ENCODE measurements around the gene EPS8L3. TPM values are rescaled to one million over a fixed set of nuclear protein-coding genes. Genes with fewer than 3 reads are reported as not detected.
A peak's percentile ranks its signal among the peaks of the same experiment; 100 is the strongest.
"Not testable (repeated sequence)": the region's sequence is repeated elsewhere in the genome, so short reads cannot be mapped to it uniquely, and the experiment has no call there.

The EPS8L3 gene
- total RNA-seq = not detected
- long read RNA-seq = 0 reads

GRCh38 chr1:109763646-109764415 lies at the start of gene EPS8L3:
Gene EPS8L3 (minus strand): TSS chr1:109763923. CDS start chr1:109761749, 2,174 bp downstream.
- no peak for ATAC-seq
- intact Hi-C loops (cut with DNase I) = no loop called here
- DNase-seq (ENCODE audit: missing footprints) = peak; percentile 26

GRCh38 chr1:109812691-109813393 lies 49.1 kb upstream of the EPS8L3 start:
- intact Hi-C loops (cut with DNase I) = no loop called here
- DNase-seq (ENCODE audit: missing footprints) = no peak
- ATAC-seq = no peak

GRCh38 chr1:109808703-109809102 lies 45.0 kb upstream of the EPS8L3 start:
- intact Hi-C loops (cut with DNase I) = no loop called here
- DNase-seq (ENCODE audit: missing footprints) = no peak
- no peak for ATAC-seq

GRCh38 chr1:109807822-109808680 lies 44.3 kb upstream of the EPS8L3 start:
- no peak for ATAC-seq
- no peak for DNase-seq (ENCODE audit: missing footprints)
- intact Hi-C loops (cut with DNase I) = no loop called here

GRCh38 chr1:109807402-109807801 lies 43.7 kb upstream of the EPS8L3 start:
- DNase-seq (ENCODE audit: missing footprints) (no peak), ATAC-seq (no peak)
- intact Hi-C loops (cut with DNase I) = no loop called here

- ATAC-seq (no peak), DNase-seq (ENCODE audit: missing footprints) (no peak)
- intact Hi-C loops (cut with DNase I) = no loop called here
Observed at GRCh38 chr1:109806733-109807400, 43.1 kb upstream of the EPS8L3 start.

- intact Hi-C loops (cut with DNase I) = no loop called here
- ATAC-seq = no peak
- DNase-seq (ENCODE audit: missing footprints) = no peak
Observed at GRCh38 chr1:109805486-109806165, 41.9 kb upstream of the EPS8L3 start.

- DNase-seq (ENCODE audit: missing footprints) (no peak), ATAC-seq (no peak)
- intact Hi-C loops (cut with DNase I) = no loop called here
Observed at GRCh38 chr1:109804660-109805059, 40.9 kb upstream of the EPS8L3 start.

- no peak for DNase-seq (ENCODE audit: missing footprints)
- intact Hi-C loops (cut with DNase I) = no loop called here
- ATAC-seq = no peak
Observed at GRCh38 chr1:109803901-109804331, 40.2 kb upstream of the EPS8L3 start.

- peak; percentile 62 for ATAC-seq
- intact Hi-C loops (cut with DNase I) = no loop called here
- DNase-seq (ENCODE audit: missing footprints) = no peak
Observed at GRCh38 chr1:109802901-109803561, 39.3 kb upstream of the EPS8L3 start.

- ATAC-seq (peak; percentile 49), DNase-seq (ENCODE audit: missing footprints) (no peak)
- intact Hi-C loops (cut with DNase I) = no loop called here
Observed at GRCh38 chr1:109802136-109802900, 38.6 kb upstream of the EPS8L3 start.

- no peak for DNase-seq (ENCODE audit: missing footprints)
Observed at GRCh38 chr1:109801791-109802135, 38.0 kb upstream of the EPS8L3 start.

GRCh38 chr1:109800291-109800690 lies 36.6 kb upstream of the EPS8L3 start:
- ATAC-seq = no peak
- no peak for DNase-seq (ENCODE audit: missing footprints)
- intact Hi-C loops (cut with DNase I) = no loop called here

More at GRCh38 chr1:109801791-109802135, 38.0 kb upstream of the EPS8L3 start:
- ATAC-seq = no peak
- intact Hi-C loops (cut with DNase I) = no loop called here

GRCh38 chr1:109799445-109799844 lies 35.7 kb upstream of the EPS8L3 start:
- ATAC-seq = no peak
- intact Hi-C loops (cut with DNase I) = no loop called here
- no peak for DNase-seq (ENCODE audit: missing footprints)

GRCh38 chr1:109797303-109797595 lies 33.5 kb upstream of the EPS8L3 start:
- intact Hi-C loops (cut with DNase I); DNase-seq (ENCODE audit: missing footprints); ATAC-seq: not testable (repeated sequence)

GRCh38 chr1:109796484-109797302 lies 33.0 kb upstream of the EPS8L3 start:
- intact Hi-C loops (cut with DNase I) = no loop called here
- DNase-seq (ENCODE audit: missing footprints) (no peak), ATAC-seq (no peak)
